Measurements from ENCODE around the gene ZDHHC14.

Gene ZDHHC14

GRCh38 chr6:157541618-157542413 is 160.8 kb downstream of the ZDHHC14 start:
- TF ChIP-seq MAX (IDR thresholded peaks at IDR 0.05; ENCODE audit: low read depth, low read length), result no peak
- no peak for TF ChIP-seq CTCF (IDR thresholded peaks at IDR 0.05; ENCODE audit: low read depth, low read length)
- TF ChIP-seq POLR2A (IDR thresholded peaks at IDR 0.05; ENCODE audit: extremely low read depth, insufficient read length), result no peak
- TF ChIP-seq MYC (IDR thresholded peaks at IDR 0.05; ENCODE audit: low read depth, low read length), result no peak
- no peak for DNase-seq (ENCODE audit: low read depth)

GRCh38 chr6:157542414-157543160 is 161.6 kb downstream of the ZDHHC14 start:
- TF ChIP-seq POLR2A (IDR thresholded peaks at IDR 0.05; ENCODE audit: extremely low read depth, insufficient read length) (no peak), MYC (IDR thresholded peaks at IDR 0.05; ENCODE audit: low read depth, low read length) (no peak), MAX (IDR thresholded peaks at IDR 0.05; ENCODE audit: low read depth, low read length) (no peak), CTCF (IDR thresholded peaks at IDR 0.05; ENCODE audit: low read depth, low read length) (no peak)

More at GRCh38 chr6:157541618-157542413, 160.8 kb downstream of the ZDHHC14 start:
- H3K4me3 ChIP-seq (ENCODE audit: low read depth, low read length), result no peak overlapping the region

GRCh38 chr6:157546321-157546720 is 165.3 kb downstream of the ZDHHC14 start:
- H3K4me3 ChIP-seq (ENCODE audit: low read depth, low read length), result no peak overlapping the region
- no peak for DNase-seq (ENCODE audit: low read depth)
- no peak for TF ChIP-seq CTCF (IDR thresholded peaks at IDR 0.05; ENCODE audit: low read depth, low read length)
- no peak for TF ChIP-seq POLR2A (IDR thresholded peaks at IDR 0.05; ENCODE audit: extremely low read depth, insufficient read length)
- TF ChIP-seq MYC (IDR thresholded peaks at IDR 0.05; ENCODE audit: low read depth, low read length), result no peak

More at GRCh38 chr6:157542414-157543160, 161.6 kb downstream of the ZDHHC14 start:
- H3K4me3 ChIP-seq (ENCODE audit: low read depth, low read length), result no peak overlapping the region
- DNase-seq (ENCODE audit: low read depth), result no peak

- no peak for DNase-seq (ENCODE audit: low read depth)
- no peak for TF ChIP-seq POLR2A (IDR thresholded peaks at IDR 0.05; ENCODE audit: extremely low read depth, insufficient read length)
- TF ChIP-seq MAX (IDR thresholded peaks at IDR 0.05; ENCODE audit: low read depth, low read length), result no peak
- no peak for TF ChIP-seq CTCF (IDR thresholded peaks at IDR 0.05; ENCODE audit: low read depth, low read length)
- no peak for TF ChIP-seq MYC (IDR thresholded peaks at IDR 0.05; ENCODE audit: low read depth, low read length)
- no peak overlapping the region for H3K4me3 ChIP-seq (ENCODE audit: low read depth, low read length)
Observed at GRCh38 chr6:157547112-157547511, 166.1 kb downstream of the ZDHHC14 start.

- DNase-seq (ENCODE audit: low read depth), result no peak
- no peak overlapping the region for H3K4me3 ChIP-seq (ENCODE audit: low read depth, low read length)
- TF ChIP-seq MAX (IDR thresholded peaks at IDR 0.05; ENCODE audit: low read depth, low read length) (no peak), POLR2A (IDR thresholded peaks at IDR 0.05; ENCODE audit: extremely low read depth, insufficient read length) (no peak), CTCF (IDR thresholded peaks at IDR 0.05; ENCODE audit: low read depth, low read length) (no peak), MYC (IDR thresholded peaks at IDR 0.05; ENCODE audit: low read depth, low read length) (no peak)
Observed at GRCh38 chr6:157548635-157549467, 167.9 kb downstream of the ZDHHC14 start.

All from NB4 (cell line).